PC-3 (cell line): ENCODE measurements around the gene GUCY2D. TPM values are rescaled to one million over a fixed set of nuclear protein-coding genes. Genes with fewer than 3 reads are reported as not detected.

Experiments
- ATAC-seq: fragments of 200-7000 bp; cut with Tn5 transposase; 2 replicates; pipeline ENCODE4 v1.9.1; 2020; ENCODE audit warnings: mild to moderate bottlenecking, moderate library complexity
- BruUV-seq: library from RNA; stranded (reverse); fragments of 400-500 nt; replicated peaks from 2 replicates; lab custom pipeline; 2021; lab: Mats Ljungman, UMichigan
- CTCF ChIA-PET: fragments of 300-600 bp; sonication (Branson Sonifier 250); formaldehyde crosslinking; loops from one replicate; lab custom pipeline; 2022; ENCODE audit warnings: antibody characterized with exemption; lab: Charles Lee
- POLR2A ChIA-PET: fragments of 300-600 bp; sonication (Branson Sonifier 250); formaldehyde crosslinking; loops from one replicate; lab custom pipeline; 2022; ENCODE audit warnings: antibody characterized with exemption; ENCODE audit not compliant: unreplicated experiment; lab: Charles Lee
- DNase-seq: peaks from one replicate; pipeline ENCODE4 v3.0.0-alpha.2; 2015
- H2AFZ ChIP-seq: fragments of 300-600 bp; sonication (generic); 2 replicates; pipeline ENCODE4 v1.6.0; 2016; ENCODE audit warnings: antibody characterized with exemption, low read length
- H3F3A ChIP-seq: fragments of 300-600 bp; sonication (generic); one replicate; pipeline ENCODE4 v1.6.0; 2017; ENCODE audit warnings: antibody characterized with exemption, low read length, control low read depth, mild to moderate bottlenecking; ENCODE audit not compliant: unreplicated experiment
- H3K27ac ChIP-seq: fragments of 300-600 bp; sonication (generic); 2 replicates; pipeline ENCODE4 v1.5.1; 2016; ENCODE audit warnings: mild to moderate bottlenecking, low read length
- H3K27me3 ChIP-seq: fragments of 300-600 bp; sonication (generic); 2 replicates; pipeline ENCODE4 v1.6.1; 2016; ENCODE audit warnings: low read length, mixed read lengths
- H3K36me3 ChIP-seq: fragments of 300-600 bp; sonication (generic); 2 replicates; pipeline ENCODE4 v1.6.1; 2016; ENCODE audit warnings: low read depth, mixed run types, low read length, mixed read lengths
- H3K4me1 ChIP-seq: fragments of 300-600 bp; sonication (generic); 2 replicates; pipeline ENCODE4 v1.5.1; 2016; ENCODE audit warnings: low read length; ENCODE audit not compliant: insufficient read depth
- H3K4me2 ChIP-seq: fragments of 300-600 bp; sonication (generic); 2 replicates; pipeline ENCODE4 v1.6.0; 2016; ENCODE audit warnings: low read length
- H3K4me3 ChIP-seq: fragments of 300-600 bp; sonication (generic); 2 replicates; pipeline ENCODE4 v1.5.1; 2016; ENCODE audit warnings: mild to moderate bottlenecking, low read length, mixed read lengths
- H3K79me2 ChIP-seq: fragments of 300-600 bp; sonication (generic); 2 replicates; pipeline ENCODE4 v1.6.1; 2017; ENCODE audit warnings: low read length, mixed read lengths
- H3K9ac ChIP-seq: fragments of 300-600 bp; sonication (generic); 2 replicates; pipeline ENCODE4 v1.6.0; 2016; ENCODE audit warnings: mild to moderate bottlenecking, low read length
- H3K9me2 ChIP-seq: fragments of 300-600 bp; sonication (generic); replicated peaks from 2 replicates; pipeline ENCODE4 v1.6.1; 2016; ENCODE audit warnings: mixed run types, low read length, mixed read lengths
- H3K9me3 ChIP-seq: fragments of 300-600 bp; sonication (generic); 2 replicates; pipeline ENCODE4 v1.6.1; 2016; ENCODE audit warnings: low read length, mixed read lengths
- H4K20me1 ChIP-seq: fragments of 300-600 bp; sonication (generic); 2 replicates; pipeline ENCODE4 v1.6.1; 2016; ENCODE audit warnings: low read length, mixed read lengths
- CTCF ChIP-seq: fragments of 300-600 bp; sonication (generic); conservative IDR thresholded peaks from 2 replicates; pipeline ENCODE4 v1.5.1; 2017; ENCODE audit warnings: antibody characterized with exemption, low read depth, mild to moderate bottlenecking, low read length
- EZH2 ChIP-seq: fragments of 300-600 bp; sonication (generic); IDR thresholded peaks from one replicate; pipeline ENCODE4 v1.6.1; 2017; ENCODE audit warnings: antibody characterized with exemption, mild to moderate bottlenecking, low read length; ENCODE audit not compliant: unreplicated experiment
- EZH2phosphoT487 ChIP-seq: fragments of 300-600 bp; sonication (generic); IDR thresholded peaks from 2 replicates; pipeline ENCODE4 v1.6.1; 2018; ENCODE audit warnings: mild to moderate bottlenecking, antibody characterized with exemption, low read length, borderline replicate concordance
- intact Hi-C: fragments of 100-400 bp; cut with micrococcal nuclease; formaldehyde crosslinking; loops from 2 replicates; pipeline ENCODE4 v1.9.0; 2023
- total RNA-seq: library from RNA; depleted of rRNA; stranded (reverse); fragments of >200 nt; gene quantifications from 2 replicates; pipeline ENCODE4 v1.2.3, GENCODE V29; 2014

The GUCY2D gene
- total RNA-seq, 1 experiment from 2014 or later: not detected

DNA sequence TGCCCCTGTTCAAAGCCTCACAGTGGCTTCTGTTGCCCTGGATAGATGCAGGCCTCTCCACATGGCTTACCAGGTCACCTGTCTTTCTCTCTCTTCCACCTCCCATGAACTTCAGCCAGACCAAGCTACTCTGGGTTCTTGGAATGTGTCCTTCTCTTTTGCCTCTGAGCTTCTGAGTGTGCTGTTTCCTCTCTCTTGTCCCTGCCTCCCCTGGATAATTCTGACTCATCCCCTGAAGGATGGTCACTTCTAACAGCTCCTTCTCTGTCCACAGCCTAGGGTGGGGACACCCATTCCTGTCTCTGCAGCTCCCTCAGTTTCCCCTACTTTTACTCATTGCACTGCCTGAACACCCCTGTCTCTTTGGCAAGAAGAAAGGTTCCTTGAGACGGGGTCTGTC is 2.9 kb downstream of the GUCY2D start:
- intact Hi-C loops: no loop called here
- no peak for DNase-seq
- no peaks in the 10 kb centered on the region for H3K4me1 ChIP-seq
- no peaks in the 10 kb centered on the region for H4K20me1 ChIP-seq
- TF ChIP-seq CTCF: no peak
- TF ChIP-seq EZH2phosphoT487: no peak
- TF ChIP-seq EZH2: no peak
- H3F3A ChIP-seq: no peaks in the 10 kb centered on the region
- no peaks in the 10 kb centered on the region for H3K79me2 ChIP-seq
- H3K9me3 ChIP-seq: no peaks in the 10 kb centered on the region
- no peak overlapping the region for H2AFZ ChIP-seq
- no TSS peak for BruUV-seq
- H3K27ac ChIP-seq: no peak overlapping the region
- POLR2A ChIA-PET: no interaction called here
- H3K4me2 ChIP-seq: no peak overlapping the region
- CTCF ChIA-PET: no interaction called here
- ATAC-seq: no peak
- H3K4me3 ChIP-seq: no peak overlapping the region
- H3K27me3 ChIP-seq: no peaks in the 10 kb centered on the region
- H3K36me3 ChIP-seq: no peaks in the 10 kb centered on the region
- no peaks in the 10 kb centered on the region for H3K9me2 ChIP-seq
- H3K9ac ChIP-seq: no peak overlapping the region

DNA sequence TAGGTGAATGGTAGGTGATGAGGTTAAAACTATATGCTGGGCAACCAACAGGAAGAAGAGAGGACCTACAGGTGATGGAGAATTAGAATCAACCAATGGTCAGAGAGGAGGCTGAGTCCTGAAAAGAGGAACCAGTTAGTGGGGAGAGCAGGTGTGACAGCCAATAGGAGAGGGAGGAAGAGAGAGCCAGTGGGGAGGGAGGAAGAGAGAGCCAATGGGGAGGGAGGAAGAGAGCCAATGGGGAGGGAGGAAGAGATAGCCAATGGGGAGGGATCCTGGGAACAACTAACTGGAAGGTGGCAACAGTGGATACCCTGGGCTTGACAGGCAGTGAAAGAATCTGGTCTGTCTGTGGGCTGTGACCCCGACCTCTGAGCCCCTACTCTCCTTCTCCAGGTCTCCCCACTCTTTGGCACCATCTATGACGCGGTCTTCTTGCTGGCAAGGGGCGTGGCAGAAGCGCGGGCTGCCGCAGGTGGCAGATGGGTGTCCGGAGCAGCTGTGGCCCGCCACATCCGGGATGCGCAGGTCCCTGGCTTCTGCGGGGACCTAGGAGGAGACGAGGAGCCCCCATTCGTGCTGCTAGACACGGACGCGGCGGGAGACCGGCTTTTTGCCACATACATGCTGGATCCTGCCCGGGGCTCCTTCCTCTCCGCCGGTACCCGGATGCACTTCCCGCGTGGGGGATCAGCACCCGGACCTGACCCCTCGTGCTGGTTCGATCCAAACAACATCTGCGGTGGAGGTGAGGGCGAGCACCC is 3.7 kb downstream of the GUCY2D start:
- no peak overlapping the region for H3K27ac ChIP-seq
- H3F3A ChIP-seq: no peaks in the 10 kb centered on the region
- BruUV-seq: no TSS peak
- H3K4me1 ChIP-seq: no peaks in the 10 kb centered on the region
- no peaks in the 10 kb centered on the region for H4K20me1 ChIP-seq
- POLR2A ChIA-PET: no interaction called here
- H3K27me3 ChIP-seq: no peaks in the 10 kb centered on the region
- H3K9me3 ChIP-seq: no peaks in the 10 kb centered on the region
- intact Hi-C loops: no loop called here
- ATAC-seq (no peak), DNase-seq (no peak)
- no peaks in the 10 kb centered on the region for H3K9me2 ChIP-seq
- TF ChIP-seq CTCF (no peak), EZH2 (no peak), EZH2phosphoT487 (no peak)
- H3K79me2 ChIP-seq: no peaks in the 10 kb centered on the region
- no peak overlapping the region for H3K4me2 ChIP-seq
- H3K4me3 ChIP-seq: no peak overlapping the region
- CTCF ChIA-PET: no interaction called here
- H3K9ac ChIP-seq: no peak overlapping the region
- H3K36me3 ChIP-seq: no peaks in the 10 kb centered on the region
- no peak overlapping the region for H2AFZ ChIP-seq

DNA sequence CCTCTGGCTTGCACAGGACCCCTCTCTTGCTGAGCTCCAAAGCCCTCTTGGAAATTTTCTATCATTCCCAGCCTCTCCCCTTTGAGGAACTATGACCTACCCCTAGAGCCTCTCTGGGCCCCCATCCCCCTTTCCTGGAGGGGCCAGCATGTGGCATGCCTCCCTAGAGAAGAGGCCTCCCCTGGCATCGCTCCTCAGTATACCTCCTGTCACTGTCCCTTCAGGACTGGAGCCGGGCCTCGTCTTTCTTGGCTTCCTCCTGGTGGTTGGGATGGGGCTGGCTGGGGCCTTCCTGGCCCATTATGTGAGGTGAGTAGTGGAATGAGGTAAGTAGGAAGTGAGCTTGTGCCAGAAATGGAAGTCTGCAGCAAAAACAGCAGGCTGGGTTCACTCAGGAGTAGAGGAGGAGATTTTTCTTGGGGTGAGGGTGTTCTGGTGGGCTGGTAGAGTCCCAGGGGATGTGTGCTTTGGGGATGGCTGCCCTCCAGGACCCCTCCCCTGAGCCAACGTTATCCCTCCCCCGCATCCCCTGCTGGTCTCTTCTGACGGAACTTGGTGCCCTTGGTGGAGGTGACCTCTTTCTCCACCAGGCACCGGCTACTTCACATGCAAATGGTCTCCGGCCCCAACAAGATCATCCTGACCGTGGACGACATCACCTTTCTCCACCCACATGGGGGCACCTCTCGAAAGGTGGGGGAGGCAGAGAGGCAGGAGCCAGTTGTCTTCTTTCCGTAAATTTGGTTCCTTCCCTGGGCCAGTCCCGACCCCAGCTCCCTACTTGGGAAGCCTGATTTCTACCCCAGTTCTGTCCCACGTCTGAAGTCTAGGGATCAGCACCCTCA is 4.6 kb downstream of the GUCY2D start:
- H3K36me3 ChIP-seq: no peaks in the 10 kb centered on the region
- H3K4me1 ChIP-seq: no peaks in the 10 kb centered on the region
- no peak for DNase-seq
- no TSS peak for BruUV-seq
- H3K27ac ChIP-seq: no peak overlapping the region
- no peak overlapping the region for H3K4me2 ChIP-seq
- CTCF ChIA-PET: no interaction called here
- no peak overlapping the region for H3K9ac ChIP-seq
- H3K27me3 ChIP-seq: no peaks in the 10 kb centered on the region
- H2AFZ ChIP-seq: no peak overlapping the region
- ATAC-seq: no peak
- H3K79me2 ChIP-seq: no peaks in the 10 kb centered on the region
- no peaks in the 10 kb centered on the region for H3K9me3 ChIP-seq
- no peaks in the 10 kb centered on the region for H4K20me1 ChIP-seq
- H3K4me3 ChIP-seq: no peak overlapping the region
- intact Hi-C loops: no loop called here
- no peak for TF ChIP-seq EZH2phosphoT487
- TF ChIP-seq EZH2: no peak
- no peak for TF ChIP-seq CTCF
- H3F3A ChIP-seq: no peaks in the 10 kb centered on the region
- H3K9me2 ChIP-seq: no peaks in the 10 kb centered on the region
- POLR2A ChIA-PET: no interaction called here
